Smooth muscle cell (in vitro differentiated cells): Measurements from ENCODE around the gene EIF3D. TPM values are rescaled to one million over a fixed set of nuclear protein-coding genes. Genes with fewer than 3 reads are reported as not detected.
"Not testable (repeated sequence)": the region's sequence is repeated elsewhere in the genome, so short reads cannot be mapped to it uniquely, and the experiment has no call there.

Source experiments
- DNase-seq: peaks from one replicate; lab custom pipeline; 2025; ENCODE audit not compliant: unreplicated experiment; lab: John Stamatoyannopoulos, UW
- H2AFZ ChIP-seq: fragments of 200-600 bp; sonication (generic); 2 replicates; pipeline ENCODE4 v1.6.0; 2016; ENCODE audit warnings: antibody characterized with exemption, low read depth, mild to moderate bottlenecking
- H3F3A ChIP-seq: fragments of 200-600 bp; sonication (generic); 2 replicates; pipeline ENCODE4 v1.6.0; 2017; ENCODE audit warnings: antibody characterized with exemption, low read depth
- H3K27ac ChIP-seq: fragments of 200-600 bp; sonication (generic); 2 replicates; pipeline ENCODE4 v1.5.1; 2016; ENCODE audit warnings: low read depth, mild to moderate bottlenecking
- H3K27me3 ChIP-seq: fragments of 200-600 bp; sonication (generic); 2 replicates; pipeline ENCODE4 v1.6.1; 2016; ENCODE audit warnings: low read depth, mild to moderate bottlenecking
- H3K36me3 ChIP-seq: fragments of 200-600 bp; sonication (generic); 2 replicates; pipeline ENCODE4 v1.5.1; 2016; ENCODE audit warnings: low read depth
- H3K4me1 ChIP-seq: fragments of 200-600 bp; sonication (generic); 2 replicates; pipeline ENCODE4 v1.5.1; 2016; ENCODE audit warnings: low read depth
- H3K4me2 ChIP-seq: fragments of 200-600 bp; sonication (generic); 2 replicates; pipeline ENCODE4 v1.6.0; 2016; ENCODE audit warnings: mild to moderate bottlenecking
- H3K4me3 ChIP-seq: fragments of 200-600 bp; sonication (generic); 2 replicates; pipeline ENCODE4 v1.5.1; 2016; ENCODE audit warnings: mild to moderate bottlenecking
- H3K79me2 ChIP-seq: fragments of 200-600 bp; sonication (generic); 2 replicates; pipeline ENCODE4 v1.6.0; 2016; ENCODE audit warnings: low read depth, mild to moderate bottlenecking
- H3K9ac ChIP-seq: fragments of 200-600 bp; sonication (generic); 2 replicates; pipeline ENCODE4 v1.6.0; 2016; ENCODE audit warnings: low read depth
- H3K9me3 ChIP-seq: fragments of 200-600 bp; sonication (generic); replicated peaks from 2 replicates; pipeline ENCODE4 v1.5.1; 2016; ENCODE audit warnings: low read depth
- H4K20me1 ChIP-seq: fragments of 200-600 bp; sonication (generic); 2 replicates; pipeline ENCODE4 v1.6.0; 2016; ENCODE audit warnings: low read depth
- WGBS: methylation state at CpG from one replicate; pipeline ENCODE4 v1.1.7; 2016; ENCODE audit warnings: low lambda C conversion rate; 5-methylcytosine and 5-hydroxymethylcytosine counted together
- polyA plus RNA-seq: library from polyadenylated mRNA; unstranded; fragments of >200 nt; fragmentation: Nextera tagmentation; extraction: Ambion mirVana; gene quantifications from 2 replicates; pipeline ENCODE4 v1.2.1, GENCODE V29; 2016
- total RNA-seq: library from RNA; depleted of rRNA; stranded (reverse); fragments of >200 nt; gene quantifications from 2 replicates; pipeline ENCODE4 v1.2.3, GENCODE V29; 2014
- TF ChIP-seq, protein P1 (sequence below): fragments of 200-600 bp; sonication (generic); IDR thresholded peaks from 2 replicates; pipeline ENCODE4 v1.5.1; 2017; ENCODE audit warnings: borderline replicate concordance, mild to moderate bottlenecking, antibody characterized with exemption; ENCODE audit not compliant: insufficient read depth, poor library complexity, severe bottlenecking

The EIF3D gene
- total and polyA plus RNA-seq, 2 experiments from 2014 or later, result 82.7 to 258 TPM

DNA sequence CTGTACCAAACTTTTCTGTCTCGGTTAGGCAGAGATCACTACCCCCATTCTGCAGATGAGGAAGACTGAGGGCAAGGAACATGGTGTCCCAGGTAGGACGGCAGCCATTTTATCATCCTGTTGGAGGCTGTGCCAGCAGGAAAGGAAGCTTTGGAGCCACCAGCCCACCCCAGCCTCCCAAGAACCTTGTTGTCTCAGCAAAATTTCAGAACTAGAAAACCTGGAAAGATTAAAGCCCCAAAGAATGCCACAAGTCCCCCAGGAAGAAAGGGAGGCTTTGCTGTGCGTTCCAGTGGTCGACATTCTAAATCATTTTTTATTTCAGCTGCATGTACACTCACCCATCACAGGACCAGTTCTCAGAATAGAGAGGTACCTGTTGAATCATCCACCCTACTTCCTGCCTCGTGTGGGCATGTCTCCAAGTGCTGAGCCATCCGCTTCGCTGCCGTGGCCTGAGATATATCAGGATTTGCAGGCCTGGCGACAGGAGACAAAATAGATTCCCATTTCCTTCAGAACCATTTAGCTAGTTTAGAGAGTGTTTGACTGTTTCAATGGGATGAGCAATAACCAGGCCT, 13.0 kb upstream of the EIF3D start:
- Histone ChIP-seq H3K79me2 (no peaks in the 10 kb centered on the region), H3K4me1 (no peaks in the 10 kb centered on the region), H3K4me2 (no peak overlapping the region), H4K20me1 (no peaks in the 10 kb centered on the region), H3K27ac (peak overlapping the region; percentile 38), H3F3A (no peaks in the 10 kb centered on the region), H3K9me3 (no peaks in the 10 kb centered on the region), H3K9ac (no peak overlapping the region), H3K27me3 (no peaks in the 10 kb centered on the region), H3K36me3 (no peaks in the 10 kb centered on the region), H2AFZ (no peak overlapping the region), H3K4me3 (no peak overlapping the region)
- no peak for DNase-seq
- 49% methylated on average over 9 of the region's 9 CpGs for WGBS
- TF ChIP-seq, protein P1, sequence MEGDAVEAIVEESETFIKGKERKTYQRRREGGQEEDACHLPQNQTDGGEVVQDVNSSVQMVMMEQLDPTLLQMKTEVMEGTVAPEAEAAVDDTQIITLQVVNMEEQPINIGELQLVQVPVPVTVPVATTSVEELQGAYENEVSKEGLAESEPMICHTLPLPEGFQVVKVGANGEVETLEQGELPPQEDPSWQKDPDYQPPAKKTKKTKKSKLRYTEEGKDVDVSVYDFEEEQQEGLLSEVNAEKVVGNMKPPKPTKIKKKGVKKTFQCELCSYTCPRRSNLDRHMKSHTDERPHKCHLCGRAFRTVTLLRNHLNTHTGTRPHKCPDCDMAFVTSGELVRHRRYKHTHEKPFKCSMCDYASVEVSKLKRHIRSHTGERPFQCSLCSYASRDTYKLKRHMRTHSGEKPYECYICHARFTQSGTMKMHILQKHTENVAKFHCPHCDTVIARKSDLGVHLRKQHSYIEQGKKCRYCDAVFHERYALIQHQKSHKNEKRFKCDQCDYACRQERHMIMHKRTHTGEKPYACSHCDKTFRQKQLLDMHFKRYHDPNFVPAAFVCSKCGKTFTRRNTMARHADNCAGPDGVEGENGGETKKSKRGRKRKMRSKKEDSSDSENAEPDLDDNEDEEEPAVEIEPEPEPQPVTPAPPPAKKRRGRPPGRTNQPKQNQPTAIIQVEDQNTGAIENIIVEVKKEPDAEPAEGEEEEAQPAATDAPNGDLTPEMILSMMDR, result no peak

DNA sequence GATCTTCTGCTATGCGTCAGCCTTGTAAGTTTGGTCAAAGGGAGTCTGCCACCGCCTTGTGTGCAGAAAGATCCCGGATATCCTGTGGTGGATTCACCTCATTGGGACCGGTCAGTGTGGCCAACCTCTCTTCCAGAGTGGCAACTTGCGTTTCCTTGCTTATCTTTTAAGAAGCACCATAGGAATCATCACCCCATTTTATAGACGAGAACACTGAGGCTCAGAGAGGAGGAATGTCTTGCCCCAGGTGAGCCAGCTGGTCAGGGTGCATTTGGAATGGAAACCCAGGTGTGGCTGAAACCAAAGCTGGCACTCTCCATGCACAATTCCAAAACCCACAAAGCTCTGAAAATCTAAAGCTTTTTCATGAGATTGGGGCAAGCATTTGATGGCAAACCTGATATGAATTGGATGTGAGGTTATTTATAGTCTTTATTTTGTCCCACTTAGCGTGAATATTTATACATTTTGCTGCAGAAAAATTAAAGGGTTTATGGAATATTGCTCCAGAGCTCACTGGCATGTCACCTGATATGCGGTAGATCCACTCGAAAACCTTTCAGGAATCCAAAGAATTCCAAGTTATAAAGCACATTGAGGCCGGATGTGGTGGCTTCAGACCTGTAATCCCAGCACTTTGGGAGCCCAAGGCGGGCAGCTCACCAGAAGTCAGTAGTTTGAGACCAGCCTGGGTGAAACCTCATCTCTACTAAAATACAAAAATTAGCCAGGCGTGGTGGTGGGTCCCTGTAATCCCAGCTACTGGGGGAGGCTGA, 12.1 kb upstream of the EIF3D start:
- H3K4me1 ChIP-seq, result no peaks in the 10 kb centered on the region
- no peaks in the 10 kb centered on the region for H3K9me3 ChIP-seq
- WGBS, result 78% methylated on average over 12 of the region's 12 CpGs
- TF ChIP-seq, protein P1, result no peak
- DNase-seq, result no peak
- no peak overlapping the region for H2AFZ ChIP-seq
- H3K9ac ChIP-seq, result no peak overlapping the region
- H3K36me3 ChIP-seq, result no peaks in the 10 kb centered on the region
- no peaks in the 10 kb centered on the region for H3K79me2 ChIP-seq
- H3K4me2 ChIP-seq, result no peak overlapping the region
- no peaks in the 10 kb centered on the region for H3F3A ChIP-seq
- no peak overlapping the region for H3K4me3 ChIP-seq
- peak overlapping the region; percentile 38 for H3K27ac ChIP-seq
- H3K27me3 ChIP-seq, result no peaks in the 10 kb centered on the region
- H4K20me1 ChIP-seq, result no peaks in the 10 kb centered on the region

DNA sequence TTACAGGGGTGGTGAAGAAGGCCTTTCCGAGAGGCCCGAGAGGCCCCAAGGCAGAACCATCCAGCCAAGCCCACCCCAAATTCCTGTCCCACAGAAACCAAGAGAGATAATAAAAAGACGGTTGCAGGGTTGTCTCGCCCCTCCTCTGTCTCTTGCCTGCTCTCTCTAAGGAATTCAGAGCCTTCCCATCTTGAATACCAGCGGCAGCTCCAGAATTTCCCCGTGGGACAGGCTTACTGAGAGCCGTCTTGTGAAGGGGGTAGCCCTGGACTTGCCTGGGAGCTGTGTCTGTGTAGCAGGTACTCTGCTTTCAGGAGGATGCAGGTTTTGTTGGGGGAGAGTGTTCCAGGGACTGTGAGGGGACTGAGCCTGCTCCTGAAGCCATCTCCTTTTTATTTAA, 9.6 kb upstream of the EIF3D start:
- no peaks in the 10 kb centered on the region for H3K4me1 ChIP-seq
- no peaks in the 10 kb centered on the region for H3K27me3 ChIP-seq
- no peaks in the 10 kb centered on the region for H3K36me3 ChIP-seq
- no peak overlapping the region for H2AFZ ChIP-seq
- H3K27ac ChIP-seq, result no peak overlapping the region
- H3K79me2 ChIP-seq, result no peaks in the 10 kb centered on the region
- H3K4me2 ChIP-seq, result no peak overlapping the region
- 59% methylated on average over 7 of the region's 7 CpGs for WGBS
- no peak for DNase-seq
- no peaks in the 10 kb centered on the region for H3K9me3 ChIP-seq
- no peak overlapping the region for H3K4me3 ChIP-seq
- no peaks in the 10 kb centered on the region for H4K20me1 ChIP-seq
- TF ChIP-seq, protein P1, result no peak
- no peaks in the 10 kb centered on the region for H3F3A ChIP-seq
- H3K9ac ChIP-seq, result no peak overlapping the region

DNA sequence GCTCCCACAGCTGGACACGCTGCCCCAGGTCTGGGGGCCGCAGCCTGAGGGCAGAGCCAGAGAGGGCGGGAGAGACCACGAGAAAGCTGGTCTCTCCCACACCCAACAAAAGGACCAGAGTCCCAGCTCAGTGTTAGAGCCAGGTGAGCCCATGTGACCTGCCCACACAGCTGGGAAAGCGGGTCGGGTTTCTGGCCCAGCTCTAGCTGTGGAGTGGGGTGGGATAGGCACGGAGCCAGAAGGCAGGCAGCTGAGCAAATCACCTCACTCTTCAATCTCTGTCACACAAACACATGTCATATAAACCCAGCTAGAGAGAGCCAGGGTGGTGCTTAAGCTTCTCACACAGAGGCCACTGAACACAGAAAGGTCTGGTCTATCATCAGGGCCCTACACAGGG, 7.8 kb upstream of the EIF3D start:
- WGBS, result 77% methylated on average over 7 of the region's 7 CpGs
- Histone ChIP-seq H3K4me2 (no peak overlapping the region), H3K9ac (no peak overlapping the region), H3F3A (no peaks in the 10 kb centered on the region), H3K4me3 (no peak overlapping the region), H3K79me2 (no peaks in the 10 kb centered on the region), H3K27me3 (no peaks in the 10 kb centered on the region), H3K36me3 (no peaks in the 10 kb centered on the region), H3K9me3 (no peaks in the 10 kb centered on the region), H2AFZ (no peak overlapping the region), H3K27ac (no peak overlapping the region), H3K4me1 (no peaks in the 10 kb centered on the region), H4K20me1 (no peaks in the 10 kb centered on the region)
- no peak for DNase-seq
- TF ChIP-seq, protein P1, result no peak

DNA sequence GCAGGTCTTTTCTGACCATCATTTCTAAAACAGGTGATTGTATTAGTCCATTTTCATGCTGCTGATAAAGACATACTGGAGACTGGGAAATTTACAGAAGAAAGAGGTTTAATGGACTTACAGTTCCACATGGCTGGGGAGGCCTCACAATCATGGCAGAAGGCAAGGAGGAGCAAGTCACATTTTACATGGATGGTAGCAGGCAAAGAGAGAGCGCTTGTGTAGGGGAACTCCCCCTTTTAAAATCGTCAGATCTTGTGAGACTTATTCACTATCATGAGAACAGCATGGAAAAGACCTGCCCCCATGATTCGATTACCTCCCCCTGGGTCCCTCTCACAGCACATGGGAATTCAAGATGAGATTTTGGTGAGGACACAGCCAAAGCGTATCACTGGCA, 4.4 kb upstream of the EIF3D start:
- not testable (repeated sequence) for H3K27ac ChIP-seq, H3K4me3 ChIP-seq, DNase-seq, H4K20me1 ChIP-seq, H3K4me1 ChIP-seq, H3K79me2 ChIP-seq, H3K9ac ChIP-seq, H3K4me2 ChIP-seq, H3K9me3 ChIP-seq, H3F3A ChIP-seq, H2AFZ ChIP-seq, H3K27me3 ChIP-seq, H3K36me3 ChIP-seq
- 69% methylated on average over 4 of the region's 4 CpGs for WGBS
